K562 (cell line): Measurements from ENCODE around the gene CYRIA. TPM values are rescaled to one million over a fixed set of nuclear protein-coding genes. Genes with fewer than 3 reads are reported as not detected.

Experiments
- IFI16 ChIP-seq: fragments of 250-450 bp; sonication (Bioruptor Pico); IDR thresholded peaks from 2 replicates; pipeline ENCODE4 v2.1.2; 2022; ENCODE audit warnings: mild to moderate bottlenecking, inconsistent platforms
- IRF2 ChIP-seq: sonication (generic); formaldehyde crosslinking; IDR thresholded peaks from 2 replicates; pipeline ENCODE4 v1.8.1; 2022; ENCODE audit warnings: mild to moderate bottlenecking, missing genetic modification reagents
- MAFK ChIP-seq: IDR thresholded peaks from 2 replicates; pipeline ENCODE4 v1.6.1; 2011; ENCODE audit warnings: low read length, improper control_type of control experiment
- SAP30 ChIP-seq: fragments of 200-600 bp; sonication (generic); IDR thresholded peaks from 2 replicates; pipeline ENCODE4 v1.6.1; 2012; ENCODE audit warnings: borderline replicate concordance, low read depth, mild to moderate bottlenecking, moderate library complexity, low read length, control low read depth, inconsistent platforms; ENCODE audit not compliant: insufficient read depth, poor library complexity, severe bottlenecking
- SNIP1 ChIP-seq: fragments of 450-650 bp; IDR thresholded peaks from 2 replicates; pipeline ENCODE4 v1.7.1; 2017; ENCODE audit warnings: low read depth, mild to moderate bottlenecking
- SPI1 ChIP-seq: IDR thresholded peaks from 2 replicates; pipeline ENCODE4 v1.6.1; 2011; ENCODE audit warnings: low read depth, low read length, control low read depth, borderline replicate concordance
- ZNF143 ChIP-seq: sonication (generic); formaldehyde crosslinking; IDR thresholded peaks from 2 replicates; pipeline ENCODE4 v1.9.0; 2022; ENCODE audit warnings: mild to moderate bottlenecking, missing genetic modification reagents
- ZNF146 ChIP-seq: IDR thresholded peaks from one replicate; pipeline ENCODE4 v1.6.1; 2018; ENCODE audit warnings: missing compliant biosample characterization; ENCODE audit not compliant: unreplicated experiment
- ZNF785 ChIP-seq: fragments of 250-450 bp; sonication (Bioruptor Pico); IDR thresholded peaks from 2 replicates; pipeline ENCODE4 v1.4.0; 2020; ENCODE audit warnings: mild to moderate bottlenecking
- polyA plus RNA-seq, 8 experiments: library from polyadenylated mRNA; depleted of rRNA in 4 of 8; stranded (reverse) in 5 of 8; unstranded in 3 of 8; fragments of >200 nt; fragmentation: Nextera tagmentation in 2 of 8; fragmentation: Illumina TruSeq in 1 of 8; extraction: Ambion mirVana in 2 of 8; extraction: Trizol in 1 of 8; gene quantifications; 2 replicates each; pipeline versions ENCODE4 v1.2.1 to v1.2.3, GENCODE V29; 2011 to 2014; ENCODE audit warnings: inconsistent platforms in 1 of 8, missing spikeins in 1 of 8
- total RNA-seq, 7 experiments: library from RNA; depleted of rRNA in 6 of 7; stranded (reverse); fragments of >200 nt in 6 of 7; fragmentation: Illumina TruSeq in 2 of 7; extraction: Trizol in 2 of 7; gene quantifications; 2 replicates each; pipeline versions ENCODE4 v1.2.1 to v1.2.3, GENCODE V29; 2011 to 2021; ENCODE audit warnings: low replicate concordance in 1 of 7
- TF ChIP-seq, protein P1 (sequence below): sonication (generic); formaldehyde crosslinking; IDR thresholded peaks from 2 replicates; pipeline ENCODE4 v1.8.0; 2023; ENCODE audit warnings: missing genetic modification reagents, mild to moderate bottlenecking, borderline replicate concordance
- TF ChIP-seq, protein P2 (sequence below): fragments of 200-600 bp; sonication (generic); IDR thresholded peaks from one replicate; pipeline ENCODE4 v1.6.1; 2012; ENCODE audit warnings: mild to moderate bottlenecking, low read depth, low read length, inconsistent platforms

CYRIA gene
- total and polyA plus RNA-seq, 9 of the 15 experiments (the other 6 are each of a cell fraction or from before 2014, with no cell fraction given) = 0.84 to 5.6 (median 3.0) TPM

DNA sequence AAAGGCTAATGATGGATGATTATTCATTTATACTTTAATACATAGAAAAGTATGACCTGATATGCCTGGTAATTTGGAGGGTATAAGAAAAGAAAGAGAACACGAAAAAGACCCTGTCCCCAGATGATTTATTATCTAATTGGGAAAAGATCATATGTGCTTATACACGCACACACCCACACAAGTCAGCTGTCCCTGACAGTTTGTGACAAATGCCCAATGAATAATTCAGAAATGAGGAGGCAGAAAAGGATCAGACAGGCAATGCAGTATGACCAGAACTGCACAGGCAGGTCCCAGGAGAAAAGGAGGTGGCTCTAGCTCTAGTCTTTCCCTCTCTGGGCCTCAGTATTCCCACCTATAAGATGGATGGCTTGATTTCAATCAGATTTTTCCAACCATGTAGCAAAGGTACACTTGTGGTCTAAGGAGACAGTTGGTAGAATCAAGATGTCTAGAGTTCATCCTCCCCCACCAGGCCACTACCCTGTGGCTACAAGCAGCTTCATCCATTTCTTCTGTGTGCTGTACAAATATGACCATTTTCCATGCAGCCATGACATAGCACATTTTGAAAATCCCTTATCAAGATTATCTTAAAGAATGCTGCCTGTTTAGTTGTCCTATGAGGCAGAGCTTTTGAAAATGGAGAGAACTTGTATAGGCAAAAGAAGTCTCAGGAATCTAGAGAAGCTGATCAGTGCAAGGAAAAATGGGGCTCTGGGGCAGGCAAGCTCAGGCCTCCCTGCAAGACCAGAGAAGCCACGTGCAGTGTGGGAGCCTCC is 19.7 kb downstream of the CYRIA start (continued):
- TF ChIP-seq, protein P1, sequence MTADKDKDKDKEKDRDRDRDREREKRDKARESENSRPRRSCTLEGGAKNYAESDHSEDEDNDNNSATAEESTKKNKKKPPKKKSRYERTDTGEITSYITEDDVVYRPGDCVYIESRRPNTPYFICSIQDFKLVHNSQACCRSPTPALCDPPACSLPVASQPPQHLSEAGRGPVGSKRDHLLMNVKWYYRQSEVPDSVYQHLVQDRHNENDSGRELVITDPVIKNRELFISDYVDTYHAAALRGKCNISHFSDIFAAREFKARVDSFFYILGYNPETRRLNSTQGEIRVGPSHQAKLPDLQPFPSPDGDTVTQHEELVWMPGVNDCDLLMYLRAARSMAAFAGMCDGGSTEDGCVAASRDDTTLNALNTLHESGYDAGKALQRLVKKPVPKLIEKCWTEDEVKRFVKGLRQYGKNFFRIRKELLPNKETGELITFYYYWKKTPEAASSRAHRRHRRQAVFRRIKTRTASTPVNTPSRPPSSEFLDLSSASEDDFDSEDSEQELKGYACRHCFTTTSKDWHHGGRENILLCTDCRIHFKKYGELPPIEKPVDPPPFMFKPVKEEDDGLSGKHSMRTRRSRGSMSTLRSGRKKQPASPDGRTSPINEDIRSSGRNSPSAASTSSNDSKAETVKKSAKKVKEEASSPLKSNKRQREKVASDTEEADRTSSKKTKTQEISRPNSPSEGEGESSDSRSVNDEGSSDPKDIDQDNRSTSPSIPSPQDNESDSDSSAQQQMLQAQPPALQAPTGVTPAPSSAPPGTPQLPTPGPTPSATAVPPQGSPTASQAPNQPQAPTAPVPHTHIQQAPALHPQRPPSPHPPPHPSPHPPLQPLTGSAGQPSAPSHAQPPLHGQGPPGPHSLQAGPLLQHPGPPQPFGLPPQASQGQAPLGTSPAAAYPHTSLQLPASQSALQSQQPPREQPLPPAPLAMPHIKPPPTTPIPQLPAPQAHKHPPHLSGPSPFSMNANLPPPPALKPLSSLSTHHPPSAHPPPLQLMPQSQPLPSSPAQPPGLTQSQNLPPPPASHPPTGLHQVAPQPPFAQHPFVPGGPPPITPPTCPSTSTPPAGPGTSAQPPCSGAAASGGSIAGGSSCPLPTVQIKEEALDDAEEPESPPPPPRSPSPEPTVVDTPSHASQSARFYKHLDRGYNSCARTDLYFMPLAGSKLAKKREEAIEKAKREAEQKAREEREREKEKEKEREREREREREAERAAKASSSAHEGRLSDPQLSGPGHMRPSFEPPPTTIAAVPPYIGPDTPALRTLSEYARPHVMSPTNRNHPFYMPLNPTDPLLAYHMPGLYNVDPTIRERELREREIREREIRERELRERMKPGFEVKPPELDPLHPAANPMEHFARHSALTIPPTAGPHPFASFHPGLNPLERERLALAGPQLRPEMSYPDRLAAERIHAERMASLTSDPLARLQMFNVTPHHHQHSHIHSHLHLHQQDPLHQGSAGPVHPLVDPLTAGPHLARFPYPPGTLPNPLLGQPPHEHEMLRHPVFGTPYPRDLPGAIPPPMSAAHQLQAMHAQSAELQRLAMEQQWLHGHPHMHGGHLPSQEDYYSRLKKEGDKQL (CRISPR knock-in tag) = no peak
- no peak for TF ChIP-seq ZNF146 (CRISPR knock-in tag)
- TF ChIP-seq IRF2 (CRISPR knock-in tag) = no peak
- no peak for TF ChIP-seq SPI1
- TF ChIP-seq, protein P2, sequence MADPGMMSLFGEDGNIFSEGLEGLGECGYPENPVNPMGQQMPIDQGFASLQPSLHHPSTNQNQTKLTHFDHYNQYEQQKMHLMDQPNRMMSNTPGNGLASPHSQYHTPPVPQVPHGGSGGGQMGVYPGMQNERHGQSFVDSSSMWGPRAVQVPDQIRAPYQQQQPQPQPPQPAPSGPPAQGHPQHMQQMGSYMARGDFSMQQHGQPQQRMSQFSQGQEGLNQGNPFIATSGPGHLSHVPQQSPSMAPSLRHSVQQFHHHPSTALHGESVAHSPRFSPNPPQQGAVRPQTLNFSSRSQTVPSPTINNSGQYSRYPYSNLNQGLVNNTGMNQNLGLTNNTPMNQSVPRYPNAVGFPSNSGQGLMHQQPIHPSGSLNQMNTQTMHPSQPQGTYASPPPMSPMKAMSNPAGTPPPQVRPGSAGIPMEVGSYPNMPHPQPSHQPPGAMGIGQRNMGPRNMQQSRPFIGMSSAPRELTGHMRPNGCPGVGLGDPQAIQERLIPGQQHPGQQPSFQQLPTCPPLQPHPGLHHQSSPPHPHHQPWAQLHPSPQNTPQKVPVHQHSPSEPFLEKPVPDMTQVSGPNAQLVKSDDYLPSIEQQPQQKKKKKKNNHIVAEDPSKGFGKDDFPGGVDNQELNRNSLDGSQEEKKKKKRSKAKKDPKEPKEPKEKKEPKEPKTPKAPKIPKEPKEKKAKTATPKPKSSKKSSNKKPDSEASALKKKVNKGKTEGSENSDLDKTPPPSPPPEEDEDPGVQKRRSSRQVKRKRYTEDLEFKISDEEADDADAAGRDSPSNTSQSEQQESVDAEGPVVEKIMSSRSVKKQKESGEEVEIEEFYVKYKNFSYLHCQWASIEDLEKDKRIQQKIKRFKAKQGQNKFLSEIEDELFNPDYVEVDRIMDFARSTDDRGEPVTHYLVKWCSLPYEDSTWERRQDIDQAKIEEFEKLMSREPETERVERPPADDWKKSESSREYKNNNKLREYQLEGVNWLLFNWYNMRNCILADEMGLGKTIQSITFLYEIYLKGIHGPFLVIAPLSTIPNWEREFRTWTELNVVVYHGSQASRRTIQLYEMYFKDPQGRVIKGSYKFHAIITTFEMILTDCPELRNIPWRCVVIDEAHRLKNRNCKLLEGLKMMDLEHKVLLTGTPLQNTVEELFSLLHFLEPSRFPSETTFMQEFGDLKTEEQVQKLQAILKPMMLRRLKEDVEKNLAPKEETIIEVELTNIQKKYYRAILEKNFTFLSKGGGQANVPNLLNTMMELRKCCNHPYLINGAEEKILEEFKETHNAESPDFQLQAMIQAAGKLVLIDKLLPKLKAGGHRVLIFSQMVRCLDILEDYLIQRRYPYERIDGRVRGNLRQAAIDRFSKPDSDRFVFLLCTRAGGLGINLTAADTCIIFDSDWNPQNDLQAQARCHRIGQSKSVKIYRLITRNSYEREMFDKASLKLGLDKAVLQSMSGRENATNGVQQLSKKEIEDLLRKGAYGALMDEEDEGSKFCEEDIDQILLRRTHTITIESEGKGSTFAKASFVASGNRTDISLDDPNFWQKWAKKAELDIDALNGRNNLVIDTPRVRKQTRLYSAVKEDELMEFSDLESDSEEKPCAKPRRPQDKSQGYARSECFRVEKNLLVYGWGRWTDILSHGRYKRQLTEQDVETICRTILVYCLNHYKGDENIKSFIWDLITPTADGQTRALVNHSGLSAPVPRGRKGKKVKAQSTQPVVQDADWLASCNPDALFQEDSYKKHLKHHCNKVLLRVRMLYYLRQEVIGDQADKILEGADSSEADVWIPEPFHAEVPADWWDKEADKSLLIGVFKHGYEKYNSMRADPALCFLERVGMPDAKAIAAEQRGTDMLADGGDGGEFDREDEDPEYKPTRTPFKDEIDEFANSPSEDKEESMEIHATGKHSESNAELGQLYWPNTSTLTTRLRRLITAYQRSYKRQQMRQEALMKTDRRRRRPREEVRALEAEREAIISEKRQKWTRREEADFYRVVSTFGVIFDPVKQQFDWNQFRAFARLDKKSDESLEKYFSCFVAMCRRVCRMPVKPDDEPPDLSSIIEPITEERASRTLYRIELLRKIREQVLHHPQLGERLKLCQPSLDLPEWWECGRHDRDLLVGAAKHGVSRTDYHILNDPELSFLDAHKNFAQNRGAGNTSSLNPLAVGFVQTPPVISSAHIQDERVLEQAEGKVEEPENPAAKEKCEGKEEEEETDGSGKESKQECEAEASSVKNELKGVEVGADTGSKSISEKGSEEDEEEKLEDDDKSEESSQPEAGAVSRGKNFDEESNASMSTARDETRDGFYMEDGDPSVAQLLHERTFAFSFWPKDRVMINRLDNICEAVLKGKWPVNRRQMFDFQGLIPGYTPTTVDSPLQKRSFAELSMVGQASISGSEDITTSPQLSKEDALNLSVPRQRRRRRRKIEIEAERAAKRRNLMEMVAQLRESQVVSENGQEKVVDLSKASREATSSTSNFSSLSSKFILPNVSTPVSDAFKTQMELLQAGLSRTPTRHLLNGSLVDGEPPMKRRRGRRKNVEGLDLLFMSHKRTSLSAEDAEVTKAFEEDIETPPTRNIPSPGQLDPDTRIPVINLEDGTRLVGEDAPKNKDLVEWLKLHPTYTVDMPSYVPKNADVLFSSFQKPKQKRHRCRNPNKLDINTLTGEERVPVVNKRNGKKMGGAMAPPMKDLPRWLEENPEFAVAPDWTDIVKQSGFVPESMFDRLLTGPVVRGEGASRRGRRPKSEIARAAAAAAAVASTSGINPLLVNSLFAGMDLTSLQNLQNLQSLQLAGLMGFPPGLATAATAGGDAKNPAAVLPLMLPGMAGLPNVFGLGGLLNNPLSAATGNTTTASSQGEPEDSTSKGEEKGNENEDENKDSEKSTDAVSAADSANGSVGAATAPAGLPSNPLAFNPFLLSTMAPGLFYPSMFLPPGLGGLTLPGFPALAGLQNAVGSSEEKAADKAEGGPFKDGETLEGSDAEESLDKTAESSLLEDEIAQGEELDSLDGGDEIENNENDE = no peak
- no peak for TF ChIP-seq SAP30
- TF ChIP-seq ZNF143 = no peak
- TF ChIP-seq MAFK = peak; percentile 84
- no peak for TF ChIP-seq ZNF785 (CRISPR knock-in tag)
- no peak for TF ChIP-seq SNIP1
- no peak for TF ChIP-seq IFI16 (CRISPR knock-in tag)
